UCSD-AML1 (cell line): ENCODE data around the gene WNK2.
"Not testable (repeated sequence)": the region's sequence is repeated elsewhere in the genome, so short reads cannot be mapped to it uniquely, and the experiment has no call there.

Experiments used
- DNase-seq: peaks from one replicate; lab custom pipeline; 2025; ENCODE audit not compliant: unreplicated experiment; lab: John Stamatoyannopoulos, UW

Gene WNK2

DNA sequence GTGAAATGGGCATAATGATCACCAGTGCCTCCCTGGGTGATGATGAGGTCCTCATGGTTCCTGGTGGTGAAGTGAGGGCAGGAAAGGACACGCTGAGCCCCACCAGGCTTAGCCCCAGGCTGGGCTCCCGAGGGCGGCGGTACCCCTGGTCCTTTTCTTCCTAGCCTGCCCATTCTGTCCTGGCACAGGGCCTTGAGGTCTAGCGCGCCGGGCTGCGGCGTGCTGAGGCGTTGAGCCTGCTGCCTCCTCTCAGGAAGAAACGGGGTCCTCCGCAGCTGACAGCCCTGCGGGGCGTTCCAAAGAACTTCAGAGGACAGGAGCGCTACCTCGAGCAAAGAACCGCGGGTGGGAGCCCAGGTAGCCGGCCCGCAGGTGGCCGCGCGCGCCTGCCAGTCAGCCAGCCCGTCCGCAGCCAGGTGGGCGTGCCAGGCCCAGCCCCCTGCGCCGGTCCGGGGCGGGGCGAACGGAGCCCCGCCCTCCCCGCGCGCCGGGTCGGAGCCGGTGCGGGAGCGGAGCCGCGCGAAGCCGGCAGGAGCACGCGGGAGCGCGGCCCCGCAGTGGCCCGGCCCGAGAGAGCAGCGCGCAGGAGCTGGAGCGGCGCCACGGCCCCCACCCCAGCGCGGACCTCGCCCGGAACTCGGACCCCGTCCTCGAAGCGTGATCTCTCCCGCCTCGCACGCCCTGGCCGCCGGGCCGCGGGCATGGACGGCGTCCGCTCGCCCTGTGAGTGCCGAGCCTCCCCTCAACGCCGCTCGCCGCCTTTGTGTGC, at the start of gene WNK2:
TSS of gene WNK2 (plus strand) at position 477 of the 769 bp plus-strand sequence. CDS start 791 bp downstream, outside the sequence.
- no peak for DNase-seq

- no peak for DNase-seq
Observed at GRCh38 chr9:93134740-93135444, 49.0 kb upstream of the WNK2 start.

GRCh38 chr9:93136011-93136440, 47.9 kb upstream of the WNK2 start:
- no peak for DNase-seq

DNA sequence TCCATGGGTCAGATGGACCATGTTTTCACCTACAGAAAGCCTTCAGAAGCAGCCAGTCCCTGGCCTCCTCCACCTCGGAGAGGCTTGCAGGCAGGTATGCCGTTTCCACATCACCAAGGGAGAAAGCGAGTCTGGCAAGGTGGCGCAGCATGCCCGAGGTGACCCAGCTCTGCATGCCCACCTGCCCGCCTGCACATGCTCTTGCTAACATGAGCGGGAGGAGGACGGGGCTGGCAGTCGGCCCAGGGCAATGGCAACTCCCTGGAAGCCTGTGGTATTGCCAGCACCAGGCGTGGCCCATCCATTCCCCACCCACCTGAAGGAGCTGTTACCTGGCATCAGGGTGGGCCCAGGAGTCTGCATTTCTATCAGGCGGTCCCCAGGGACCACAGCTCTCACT, 46.6 kb upstream of the WNK2 start:
- no peak for DNase-seq

DNA sequence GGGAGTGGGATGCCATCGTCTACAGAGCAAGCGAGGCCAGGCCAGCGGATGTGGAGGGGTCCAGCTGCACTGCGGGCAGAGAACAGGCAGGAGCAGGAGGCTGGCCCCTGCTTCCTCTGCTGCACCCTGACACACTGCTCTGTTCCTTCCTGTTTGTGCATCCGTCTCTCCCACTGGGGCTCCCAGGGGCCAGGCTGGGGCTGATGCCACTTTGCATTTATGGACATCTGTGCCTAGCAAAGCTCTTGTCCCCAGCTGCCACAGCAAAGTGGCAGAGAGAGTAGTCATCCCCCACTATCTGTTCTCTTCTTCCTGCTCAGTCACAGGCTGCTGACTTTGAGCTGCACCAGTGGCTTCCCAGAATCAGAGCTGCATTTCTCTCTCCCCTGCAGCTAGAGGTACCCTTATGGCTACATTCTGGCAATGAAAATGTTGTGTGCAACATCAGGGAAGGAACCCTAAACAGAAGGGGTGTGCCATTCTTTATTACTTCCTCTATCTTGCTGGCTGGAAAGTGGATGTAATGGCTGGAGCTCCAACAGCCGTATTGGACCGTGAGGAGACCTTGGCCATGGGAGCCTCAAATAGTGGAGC, 45.7 kb upstream of the WNK2 start:
- DNase-seq, result peak; percentile 42

DNA sequence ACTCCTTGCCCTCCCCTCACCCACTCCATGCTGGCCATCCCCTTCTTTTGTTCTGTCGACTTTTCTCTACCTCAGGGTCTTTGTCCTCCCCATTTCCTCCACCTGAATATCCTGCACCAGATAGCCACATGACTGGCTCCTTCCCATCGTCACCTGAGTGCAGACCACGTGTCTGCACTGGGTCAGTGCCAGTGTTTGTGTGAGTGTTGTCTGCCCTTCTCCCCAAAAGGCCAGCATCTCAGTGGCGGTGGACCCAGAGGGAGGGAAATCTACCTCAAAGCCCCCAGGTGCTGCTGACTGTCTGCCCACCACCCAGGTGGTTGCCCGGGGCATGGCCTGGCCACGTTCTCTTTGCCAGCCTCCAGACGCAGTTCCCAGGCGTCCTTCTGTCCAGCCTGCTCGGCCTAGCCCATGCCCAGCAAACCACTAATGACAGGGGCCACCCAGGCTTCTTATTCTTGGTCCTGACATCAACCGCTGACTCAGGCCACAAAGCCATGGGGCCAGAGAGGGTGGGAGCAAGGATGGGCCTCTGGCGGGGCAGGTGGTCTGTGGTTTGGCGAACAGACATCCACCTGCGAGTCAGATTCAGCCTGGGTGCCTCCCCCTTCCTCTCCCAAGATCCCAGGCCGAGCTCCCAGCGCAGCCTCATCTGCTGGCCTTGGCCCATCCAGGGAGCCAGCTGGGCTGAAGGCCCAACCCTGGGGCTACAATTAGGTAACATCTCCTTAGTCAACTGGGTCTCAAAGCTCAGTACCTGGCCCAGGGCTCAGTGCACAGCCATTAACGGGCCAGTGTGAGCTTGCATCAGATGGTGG, 44.4 kb upstream of the WNK2 start:
- DNase-seq, result no peak

DNA sequence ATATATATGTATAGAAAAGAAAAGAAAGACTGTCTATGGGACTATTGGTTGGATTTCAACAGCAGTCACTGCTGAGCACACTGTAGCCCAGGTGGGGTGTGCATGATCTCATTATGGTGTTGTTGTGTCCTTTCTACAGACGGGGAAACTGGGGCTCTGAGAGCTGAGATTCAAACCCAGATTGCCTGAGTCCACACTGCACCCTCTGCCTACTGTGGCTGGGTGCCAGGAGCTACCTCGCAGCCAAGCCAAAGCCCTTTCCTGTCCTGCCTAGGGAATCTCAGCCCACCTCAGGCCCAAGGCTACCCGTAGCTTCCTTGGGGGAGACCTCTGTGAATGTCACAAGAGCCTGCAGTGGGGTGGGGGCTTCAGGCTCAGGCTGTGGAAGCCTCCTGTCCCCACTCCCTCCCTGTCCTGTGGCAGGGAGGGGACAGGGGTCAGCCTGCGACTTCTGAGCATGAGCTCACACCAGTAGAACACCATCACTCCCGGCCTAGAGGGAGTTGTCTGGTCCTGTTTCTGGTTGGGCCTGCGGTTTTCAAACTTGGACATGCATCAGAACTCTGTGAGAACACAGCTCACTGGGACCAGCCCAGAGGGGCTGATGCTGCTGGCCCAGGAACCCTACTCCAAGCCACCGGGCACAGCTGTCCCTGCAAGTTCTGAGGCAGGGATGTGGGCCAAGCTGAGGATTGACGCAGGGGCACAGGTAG, 42.0 kb upstream of the WNK2 start:
- DNase-seq, result no peak

GRCh38 chr9:93143830-93144530, 40.0 kb upstream of the WNK2 start:
- peak; percentile 56 for DNase-seq

DNA sequence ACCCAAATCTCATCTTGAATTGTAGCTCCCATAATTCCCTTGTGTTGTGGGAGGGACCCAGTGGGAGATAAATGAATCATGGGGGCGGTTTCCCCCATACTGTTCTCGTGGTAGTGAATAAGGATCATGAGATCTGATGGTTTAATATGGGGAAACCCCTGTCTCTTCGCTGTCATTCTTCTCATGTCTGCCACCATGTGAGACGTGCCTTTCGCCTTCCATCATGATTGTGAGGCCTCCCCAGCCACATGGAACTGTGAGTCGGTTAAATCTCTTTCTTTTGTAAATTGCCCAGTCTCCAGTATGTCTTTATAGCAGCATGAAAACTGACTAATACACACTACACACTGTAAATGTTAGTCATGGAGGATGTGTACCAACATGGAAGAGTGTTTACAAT, 37.2 kb upstream of the WNK2 start:
- not testable (repeated sequence) for DNase-seq

DNA sequence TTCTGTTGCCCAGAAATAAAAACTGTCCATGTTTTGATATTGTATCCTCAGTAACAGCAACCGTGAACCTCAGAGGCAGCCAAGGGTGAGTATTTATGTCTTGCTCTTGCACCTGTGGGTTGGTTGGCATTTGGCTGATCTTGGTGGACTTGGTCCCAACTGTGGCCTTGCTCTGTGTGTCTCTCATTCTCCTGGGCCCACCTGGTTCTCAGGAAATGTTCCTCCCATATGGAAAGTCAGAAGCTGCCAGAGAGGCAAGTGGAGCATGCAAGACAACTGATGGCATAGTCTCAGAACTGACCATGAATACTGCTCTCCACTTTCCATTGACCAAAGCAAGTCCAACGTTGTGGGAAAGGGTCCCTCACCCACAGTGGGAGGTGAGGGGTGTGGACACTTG, 36.3 kb upstream of the WNK2 start:
- DNase-seq, result no peak

DNA sequence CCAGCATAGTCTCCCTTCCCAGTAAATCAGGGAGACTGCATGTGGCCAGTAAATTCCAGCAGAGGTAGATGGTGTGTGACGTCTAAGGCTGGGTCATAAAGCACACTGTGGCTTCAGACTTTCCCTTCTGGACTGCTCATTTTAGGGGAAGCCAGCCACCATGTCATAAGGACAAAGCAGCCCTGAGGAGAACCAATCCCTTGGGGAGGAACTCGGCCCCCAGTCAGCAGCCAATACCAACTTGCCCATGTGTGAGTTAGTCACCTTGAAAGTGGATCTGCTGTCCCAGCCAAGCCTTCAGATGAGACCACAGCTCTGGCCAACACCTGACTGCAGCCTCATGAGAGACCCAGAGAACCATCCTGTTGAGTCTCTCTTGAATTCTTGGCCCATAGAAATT, 35.2 kb upstream of the WNK2 start:
- no peak for DNase-seq

GRCh38 chr9:93149361-93149760, 34.6 kb upstream of the WNK2 start:
- DNase-seq, result no peak

GRCh38 chr9:93151097-93151784, 32.7 kb upstream of the WNK2 start:
- DNase-seq, result no peak

DNA sequence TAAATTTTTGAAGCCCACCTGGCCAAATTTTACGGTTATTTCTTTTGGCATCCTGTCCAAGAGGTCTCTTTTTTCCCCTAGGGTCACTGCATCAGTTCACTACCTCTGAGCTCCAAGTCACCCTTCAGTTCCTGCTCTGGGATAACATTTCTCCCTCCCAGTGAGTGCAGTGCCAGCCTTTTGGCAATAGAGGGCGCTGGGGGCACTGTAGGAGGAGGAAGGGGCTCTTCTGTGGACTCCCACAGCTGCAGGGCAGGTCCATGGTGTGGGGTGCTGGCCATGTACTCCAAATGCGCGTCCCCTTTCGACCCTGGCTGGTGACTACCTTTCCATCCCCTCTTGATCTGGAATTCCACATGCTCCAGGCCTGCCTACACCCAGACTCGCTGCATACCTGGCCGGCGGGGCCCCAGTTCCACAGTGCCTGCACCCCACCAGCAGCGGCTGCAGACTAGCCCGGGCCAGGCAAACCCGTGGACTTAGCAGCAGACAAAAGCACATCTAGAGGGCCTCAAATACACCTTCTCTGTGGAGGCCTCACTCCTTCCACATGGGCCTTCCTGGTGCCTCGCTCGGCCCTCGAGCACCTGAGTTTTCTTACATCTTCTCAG, 29.5 kb upstream of the WNK2 start:
- DNase-seq, result peak; percentile 62

DNA sequence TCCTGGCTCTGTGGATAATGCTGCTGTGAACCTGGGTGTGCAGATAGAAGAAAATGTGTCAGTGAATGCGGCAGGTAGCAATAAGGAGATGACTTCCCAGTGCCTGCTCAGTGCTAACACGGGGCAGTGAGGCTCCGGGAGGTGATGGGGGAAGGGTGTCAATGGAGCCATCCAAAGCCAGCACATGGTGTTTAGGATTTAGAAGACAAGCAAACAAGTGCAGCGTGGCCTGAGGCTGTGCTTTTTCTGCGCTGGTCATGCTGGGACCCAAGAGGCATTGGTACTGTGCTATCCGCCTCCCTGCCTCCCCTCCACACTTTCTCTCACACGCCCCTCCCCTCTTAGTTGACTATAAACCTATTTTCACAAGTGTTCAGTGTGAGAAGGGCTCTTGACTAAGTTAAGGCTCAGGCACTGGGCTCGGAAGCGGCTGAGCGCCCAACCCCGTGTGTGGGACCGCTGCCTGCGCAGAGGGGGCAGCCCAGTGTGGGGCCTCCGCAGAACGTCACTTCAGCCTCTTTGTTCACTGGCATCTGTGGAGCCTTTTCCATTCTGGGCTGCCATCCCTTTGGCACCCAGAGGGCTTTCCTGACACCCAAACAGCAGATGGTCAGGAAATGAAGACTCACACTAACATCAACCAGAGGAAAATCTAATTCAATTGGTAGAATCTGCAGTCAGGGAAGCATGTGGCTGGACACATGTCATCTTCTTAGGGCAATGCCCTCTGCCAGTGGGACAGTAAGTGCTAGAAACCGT, 28.0 kb upstream of the WNK2 start:
- DNase-seq, result no peak

GRCh38 chr9:93156475-93157008, 27.4 kb upstream of the WNK2 start:
- DNase-seq, result no peak

DNA sequence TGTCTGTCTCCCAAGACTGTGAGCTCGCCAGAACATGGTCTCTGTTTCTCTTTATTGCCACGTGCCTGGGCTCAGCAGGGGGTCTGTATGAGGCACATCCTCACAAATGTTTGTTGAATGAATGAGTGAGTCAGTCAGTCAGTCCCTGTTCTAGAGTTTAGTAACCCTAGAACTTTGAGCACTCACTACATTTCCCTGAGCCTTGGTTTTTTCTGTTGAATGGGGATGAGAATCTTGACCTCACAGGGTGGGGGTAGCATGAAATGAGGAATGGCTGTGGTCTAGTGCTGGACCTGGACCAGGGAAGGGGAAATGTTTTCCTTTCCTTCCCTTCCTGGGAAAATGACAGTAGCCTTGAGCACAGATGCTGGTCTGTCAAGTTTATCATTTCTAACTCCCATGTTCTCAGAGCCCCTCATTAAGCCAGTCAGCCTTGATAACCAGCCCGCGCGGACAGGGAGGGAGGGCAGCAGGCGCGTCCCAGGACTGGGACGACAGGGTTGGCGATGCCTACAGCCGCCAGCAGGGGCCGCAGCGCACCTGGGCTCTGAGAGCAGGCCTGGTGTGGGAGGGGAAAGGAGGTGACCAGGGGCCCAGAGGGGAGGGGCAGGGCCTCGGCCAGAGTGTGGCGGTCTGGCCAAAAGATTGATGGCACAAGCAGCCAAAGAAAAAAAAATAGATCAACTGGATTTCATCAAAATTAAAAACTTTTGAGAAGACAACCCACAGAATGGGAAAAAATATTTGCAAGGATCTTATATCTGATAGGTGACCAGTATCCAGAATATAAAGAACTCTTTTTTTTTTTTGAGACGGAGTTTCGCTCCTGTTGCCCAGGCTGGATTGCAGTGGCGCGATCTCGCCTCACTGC, 24.1 kb upstream of the WNK2 start:
- peak; percentile 76 for DNase-seq
